ENCODE measurements around the gene NUDT17.

Gene NUDT17

DNA sequence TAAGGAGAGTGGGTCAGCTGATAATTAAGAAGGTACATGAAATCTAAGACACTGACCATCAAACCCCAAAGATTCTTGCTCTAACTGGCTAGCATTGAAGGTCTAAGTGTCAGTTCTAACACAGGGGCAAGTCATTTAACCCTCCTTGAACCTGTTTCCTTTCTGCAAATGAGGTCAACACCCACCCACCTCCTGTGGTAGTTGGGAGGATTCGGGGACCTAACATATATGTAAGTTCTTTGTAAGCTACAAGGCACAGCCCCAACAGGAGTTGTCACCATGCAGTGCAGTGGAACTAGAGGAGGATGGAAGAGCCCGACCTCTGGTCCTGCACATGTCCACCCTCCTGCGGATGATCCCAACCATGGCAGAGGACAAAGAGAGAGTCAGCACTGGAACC, 2.4 kb downstream of the NUDT17 start:
- DNase-seq (ENCODE audit: low read depth, low spot score), result no peak

GRCh38 chr1:145849356-145850160, 4.1 kb downstream of the NUDT17 start:
- DNase-seq (ENCODE audit: low read depth, low spot score), result no peak

- no peak for DNase-seq (ENCODE audit: low read depth, low spot score)
Observed at GRCh38 chr1:145855426-145855948, 10.1 kb downstream of the NUDT17 start.

DNA sequence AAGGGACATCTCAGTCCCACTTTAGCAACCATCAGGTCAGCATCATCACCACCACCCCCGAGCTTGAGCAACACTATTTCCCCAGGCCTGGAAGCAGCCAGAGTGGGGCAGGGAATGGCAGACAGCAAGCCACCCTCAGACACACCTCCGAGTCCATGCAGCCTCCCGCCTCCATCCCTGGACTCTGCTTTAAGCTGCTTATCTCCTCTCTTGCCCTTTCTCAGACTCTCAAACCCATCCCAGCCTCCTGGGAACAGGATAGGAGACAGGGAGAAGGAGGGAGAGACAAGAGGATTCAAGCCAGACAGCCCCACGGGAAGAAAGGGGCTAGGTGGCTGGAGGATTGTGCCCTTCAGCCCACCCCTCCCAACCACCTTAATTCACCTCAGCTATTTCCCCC, 11.7 kb downstream of the NUDT17 start:
- DNase-seq (ENCODE audit: low read depth, low spot score), result no peak

GRCh38 chr1:145858238-145858900, 12.9 kb downstream of the NUDT17 start:
- peak; percentile 14 for DNase-seq (ENCODE audit: low read depth, low spot score)

DNA sequence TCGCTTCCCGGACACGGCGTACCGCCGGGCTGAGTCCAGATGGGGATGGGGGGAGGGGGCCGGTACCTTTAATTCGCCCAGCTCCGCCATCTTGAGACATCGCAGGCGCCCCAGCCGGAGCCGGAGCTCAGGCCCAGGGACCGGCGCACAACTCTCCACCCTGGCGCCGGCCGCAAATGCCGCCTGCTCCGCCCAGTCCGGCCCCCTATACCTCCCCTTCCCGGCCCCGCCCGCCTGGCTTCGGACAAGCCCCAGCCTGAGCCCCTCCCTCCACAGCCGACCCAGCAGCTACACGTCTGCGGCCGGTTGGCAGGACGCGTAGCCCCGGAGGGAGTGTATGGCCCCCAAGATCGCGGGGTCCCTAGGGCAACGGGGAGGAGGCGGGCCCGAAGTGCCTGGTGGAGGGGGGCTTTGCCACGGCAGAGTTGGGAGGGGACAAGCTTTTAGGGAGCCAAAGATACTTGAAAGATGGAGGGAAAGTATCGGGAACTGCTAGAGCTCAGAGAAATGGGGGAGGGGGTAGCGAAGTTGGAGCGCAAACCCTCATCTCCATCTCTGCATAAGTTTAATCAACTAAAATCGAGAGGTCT, 13.6 kb downstream of the NUDT17 start, which contains the start of gene PIAS3:
Gene PIAS3 (minus strand): TSS at position 181 of the 590 bp plus-strand sequence. CDS start 91 bp downstream, at position 90.
- peak; percentile 63 for DNase-seq (ENCODE audit: low read depth, low spot score)

DNA sequence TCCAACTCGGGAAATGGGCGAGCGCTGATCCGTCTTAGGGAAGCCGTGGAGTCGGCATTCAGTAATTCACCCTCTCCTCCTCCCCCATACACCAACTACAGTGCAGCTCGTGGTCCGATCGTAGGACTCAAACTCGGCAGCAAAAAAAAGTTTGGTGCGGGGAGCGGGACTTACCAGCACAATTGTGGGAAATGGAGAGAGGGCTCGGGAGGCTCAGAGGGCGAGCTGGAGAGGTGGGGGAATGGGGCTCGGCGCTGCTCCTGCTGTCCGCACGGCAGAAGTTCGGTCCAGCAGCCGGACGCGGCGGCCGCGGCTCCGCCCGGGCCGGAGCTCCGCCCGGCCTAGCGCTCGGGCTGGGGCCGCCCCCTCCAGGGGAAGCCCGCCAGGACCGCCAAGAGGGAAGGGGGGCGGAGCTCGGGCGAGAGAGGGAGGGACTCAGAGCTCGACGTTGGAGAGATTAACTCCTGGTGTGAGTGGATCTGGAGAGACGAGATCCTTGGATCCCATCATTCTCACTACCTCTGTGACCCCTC, 14.1 kb downstream of the NUDT17 start:
- peak; percentile 45 for DNase-seq (ENCODE audit: low read depth, low spot score)

DNA sequence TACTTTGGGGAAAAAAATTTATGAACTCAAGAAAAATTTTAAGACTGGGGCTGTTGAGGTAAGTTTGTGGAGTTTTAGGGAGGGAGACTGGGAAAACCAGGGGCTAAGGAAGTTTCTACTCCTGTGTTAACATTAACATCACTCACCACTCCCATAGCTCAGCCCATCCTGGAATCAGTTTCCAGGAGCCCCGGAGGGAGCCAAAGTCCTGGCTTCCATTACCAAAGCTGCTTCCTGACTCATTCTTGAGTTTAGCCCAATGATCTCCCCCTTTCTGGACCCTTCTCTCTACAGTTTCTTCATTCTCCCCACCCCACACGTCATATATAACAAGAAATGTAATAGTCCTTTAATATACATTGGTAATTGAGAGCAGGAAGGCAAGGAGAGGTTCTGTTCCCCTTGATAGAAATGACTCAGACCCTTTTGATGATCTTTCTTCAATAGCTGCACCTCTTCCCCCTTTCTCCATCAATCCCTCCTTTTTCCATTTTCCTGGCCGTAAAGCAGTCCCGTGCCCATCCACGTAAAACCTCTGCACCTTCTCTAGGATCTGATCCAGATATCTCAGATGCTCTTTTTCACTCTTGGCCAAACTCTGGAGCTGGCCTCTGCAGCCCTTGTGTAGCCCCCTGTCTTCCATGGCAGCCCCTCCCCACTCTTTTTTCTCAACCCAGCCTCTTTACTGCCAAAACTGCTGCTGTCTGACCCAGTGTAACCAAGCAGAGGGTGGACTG, 18.0 kb downstream of the NUDT17 start:
- DNase-seq (ENCODE audit: low read depth, low spot score), result no peak

- DNase-seq (ENCODE audit: low read depth, low spot score), result no peak
Observed at GRCh38 chr1:145868232-145868631, 22.8 kb downstream of the NUDT17 start.

DNA sequence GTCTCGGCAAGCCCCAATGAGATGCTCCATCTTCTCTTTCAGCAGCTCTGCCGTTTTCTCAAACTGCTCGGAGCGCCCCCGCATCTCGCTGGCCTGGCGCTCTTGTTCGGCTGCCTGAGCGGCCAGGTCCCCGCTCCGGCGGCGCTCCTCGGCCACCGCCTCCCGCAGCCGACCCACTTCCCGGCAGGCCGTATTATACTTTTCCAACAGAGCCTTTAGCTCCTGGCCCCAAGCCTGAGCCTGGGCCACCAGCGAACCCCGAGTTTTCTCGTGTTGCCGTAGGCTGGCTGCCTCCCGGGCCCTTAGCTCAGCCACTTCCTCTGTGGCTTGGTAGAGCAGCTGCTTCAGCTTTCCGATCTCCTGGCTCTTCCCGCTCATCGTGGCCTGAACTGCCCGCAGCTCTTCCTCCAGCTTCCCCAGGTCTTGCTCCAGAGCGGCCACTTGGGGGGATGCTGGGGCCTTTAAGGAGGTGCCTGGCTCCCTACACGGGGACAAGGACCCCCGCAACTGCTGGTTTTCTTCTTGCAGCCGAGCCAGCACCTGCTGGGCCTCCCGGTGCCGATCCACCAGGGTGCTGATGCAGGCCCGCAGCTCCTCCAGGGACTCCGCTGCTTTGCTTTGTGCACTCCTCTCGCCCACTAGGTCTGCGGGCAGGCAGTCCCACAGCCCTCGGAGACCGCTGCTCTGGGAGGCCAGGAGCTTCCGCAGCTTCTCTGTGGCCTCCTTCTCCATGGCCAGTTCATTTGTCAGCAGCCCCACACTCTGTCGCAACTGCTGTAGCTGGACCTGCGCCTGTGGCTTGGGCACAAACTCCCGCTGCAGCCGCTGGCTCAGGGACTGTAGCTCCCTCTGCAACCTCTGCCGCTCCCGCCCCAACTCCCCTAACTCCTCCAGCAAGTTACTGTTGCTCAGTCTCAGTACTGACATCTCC, 26.8 kb downstream of the NUDT17 start:
- DNase-seq (ENCODE audit: low read depth, low spot score), result no peak

DNA sequence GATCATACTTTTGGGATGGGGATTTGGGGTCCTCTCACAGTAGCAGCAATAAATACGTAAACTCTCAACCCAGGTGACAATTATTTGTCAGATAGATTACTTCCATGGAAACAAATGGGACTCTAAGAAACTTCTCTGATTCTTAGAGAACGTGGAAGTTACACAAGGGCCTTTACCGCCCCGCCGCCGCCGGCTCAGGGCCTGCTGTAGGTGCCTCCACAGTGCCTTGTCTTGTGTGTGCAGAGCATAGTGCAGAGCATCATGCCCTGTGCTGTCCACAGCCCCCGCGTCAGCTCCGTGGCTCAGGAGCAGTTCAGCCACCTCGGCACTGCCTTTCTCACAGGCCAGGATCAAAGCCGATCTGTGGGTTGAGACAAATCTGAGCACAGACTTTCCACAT, 29.2 kb downstream of the NUDT17 start:
- DNase-seq (ENCODE audit: low read depth, low spot score), result no peak

GRCh38 chr1:145877923-145878486, 32.6 kb downstream of the NUDT17 start:
- DNase-seq (ENCODE audit: low read depth, low spot score), result no peak

DNA sequence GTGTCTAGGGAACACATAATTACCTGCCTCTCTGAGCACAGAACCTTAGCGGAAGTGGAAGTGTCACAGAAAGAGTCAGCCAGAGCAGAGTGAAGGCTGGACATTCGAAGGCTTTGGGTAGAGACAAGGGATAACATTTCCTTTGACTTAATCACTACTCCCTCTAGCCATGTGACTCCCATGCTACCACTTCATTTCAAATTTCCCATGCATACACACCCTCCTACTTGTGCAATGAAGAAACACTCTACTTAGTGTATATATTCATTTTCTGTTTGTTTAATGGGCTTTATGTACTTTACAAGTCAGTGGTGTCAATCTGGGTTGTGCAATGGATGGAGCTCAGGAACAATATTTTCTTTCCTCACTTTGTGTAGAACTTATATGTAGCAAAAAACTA, 33.3 kb downstream of the NUDT17 start:
- no peak for DNase-seq (ENCODE audit: low read depth, low spot score)

- no peak for DNase-seq (ENCODE audit: low read depth, low spot score)
Observed at GRCh38 chr1:145879775-145880174, 34.3 kb downstream of the NUDT17 start.

- DNase-seq (ENCODE audit: low read depth, low spot score), result no peak
Observed at GRCh38 chr1:145884675-145885074, 39.2 kb downstream of the NUDT17 start.

DNA sequence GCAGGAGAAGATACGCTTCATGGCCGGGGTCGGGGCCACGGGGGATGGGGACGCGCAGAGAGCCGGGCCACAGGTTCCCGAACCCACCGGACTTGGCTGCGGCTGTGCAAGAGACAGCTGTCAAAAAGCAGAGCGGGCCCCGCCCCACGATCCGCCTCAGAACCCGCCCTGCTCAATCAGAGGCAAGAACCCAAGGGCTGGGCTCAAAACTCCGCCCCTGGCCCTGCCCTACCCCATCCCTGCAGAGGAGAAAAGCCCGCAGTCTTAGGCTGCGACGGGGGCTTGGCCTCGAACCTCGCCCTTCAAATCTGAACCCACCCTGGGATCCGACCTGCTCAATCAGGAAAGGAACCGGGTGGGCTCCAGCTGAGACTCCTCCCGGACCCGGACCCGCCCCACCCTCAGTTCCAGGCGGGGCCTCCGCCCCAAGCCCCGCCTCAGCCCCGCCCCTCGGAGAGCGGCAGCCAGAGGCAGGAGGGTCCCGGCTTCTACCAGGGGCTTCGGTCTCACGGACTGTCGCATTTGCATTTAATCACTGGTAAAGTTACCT, 40.4 kb downstream of the NUDT17 start, which contains the start of gene ANKRD35:
Gene ANKRD35 (minus strand): TSS at position 129 of the 550 bp plus-strand sequence. CDS start 108 bp downstream, at position 21.
- DNase-seq (ENCODE audit: low read depth, low spot score), result peak; percentile 67

DNA sequence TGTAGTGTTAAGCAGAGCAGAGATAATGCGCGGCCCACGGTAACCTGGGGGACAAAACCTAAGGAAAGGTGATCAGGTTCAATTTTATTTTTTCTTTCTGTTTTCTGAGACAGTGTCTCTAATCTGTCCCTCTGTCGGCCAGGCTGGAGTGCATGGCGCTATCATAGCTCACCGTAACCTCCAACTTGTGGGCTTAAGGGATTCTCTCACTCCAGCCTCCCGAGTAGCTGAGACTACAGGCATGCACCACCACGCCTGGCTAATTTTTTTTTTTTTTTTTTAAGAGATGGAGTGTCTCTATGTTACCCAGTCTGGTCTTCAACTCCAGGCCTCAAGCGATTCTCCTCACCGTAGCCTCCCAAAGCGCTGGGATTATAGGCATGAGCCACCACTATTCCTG, 41.0 kb downstream of the NUDT17 start:
- no peak for DNase-seq (ENCODE audit: low read depth, low spot score)

DNA sequence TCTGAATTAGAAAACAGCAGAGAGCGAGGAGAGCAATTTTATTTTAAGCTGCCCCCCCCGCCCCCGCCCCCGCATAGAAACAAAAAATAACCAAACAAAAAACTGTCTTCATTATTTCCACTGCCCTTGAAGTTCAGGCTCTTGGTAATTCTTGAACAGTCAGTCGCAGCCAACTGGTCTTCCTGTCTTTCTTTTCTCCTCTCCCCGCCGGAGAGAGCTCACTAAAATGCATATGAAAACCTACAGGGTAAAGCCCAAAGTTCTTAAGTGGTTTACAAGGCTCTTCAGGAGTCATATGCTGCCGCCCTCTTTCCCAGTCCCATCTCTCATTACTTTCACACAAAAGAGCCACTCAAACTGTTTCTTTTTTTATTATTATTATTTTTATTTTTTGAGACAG, 41.4 kb downstream of the NUDT17 start:
- DNase-seq (ENCODE audit: low read depth, low spot score), result no peak

DNA sequence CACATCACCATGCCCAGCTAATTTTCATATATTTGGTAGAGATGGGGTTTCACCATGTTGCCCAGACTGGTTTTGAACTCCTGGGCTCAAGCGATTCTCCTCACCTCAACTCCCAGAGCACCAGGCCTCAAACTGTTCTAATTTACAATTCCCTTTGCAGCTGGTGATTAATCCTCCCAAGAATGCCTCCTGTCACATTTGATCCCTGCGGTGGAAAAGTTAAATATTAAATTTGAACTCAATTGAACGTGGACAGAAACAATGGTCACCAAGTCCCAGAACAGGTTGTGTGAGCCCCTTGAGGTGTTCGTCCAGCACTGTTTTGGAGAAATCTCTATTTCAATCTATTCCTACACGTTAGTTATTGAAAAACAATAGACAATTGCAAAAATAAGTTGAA, 42.2 kb downstream of the NUDT17 start:
- no peak for DNase-seq (ENCODE audit: low read depth, low spot score)

GRCh38 chr1:145889722-145890121, 44.3 kb downstream of the NUDT17 start:
- DNase-seq (ENCODE audit: low read depth, low spot score), result no peak
